ENCODE results near the gene USP15.

DNA sequence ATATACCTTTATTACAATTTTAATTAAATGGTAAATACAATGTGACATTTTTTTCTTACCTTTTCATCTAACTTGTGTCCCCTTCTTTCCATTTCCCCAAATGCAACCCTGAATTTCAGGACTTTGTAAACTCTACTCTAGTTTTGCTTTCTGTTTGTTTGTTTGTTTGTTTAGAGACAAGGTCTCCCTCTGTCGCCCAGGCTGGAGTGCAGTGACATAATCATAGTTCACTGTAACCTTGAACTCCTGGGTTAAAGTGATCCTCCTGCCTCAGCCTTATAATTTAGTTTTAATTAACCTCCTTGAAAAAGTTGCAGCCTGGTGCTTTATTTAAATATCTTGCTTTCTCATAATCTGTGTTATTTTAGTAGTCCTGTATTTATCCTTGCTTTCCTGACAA lies 147.4 kb downstream of the USP15 start:
- TF ChIP-seq, protein P1, sequence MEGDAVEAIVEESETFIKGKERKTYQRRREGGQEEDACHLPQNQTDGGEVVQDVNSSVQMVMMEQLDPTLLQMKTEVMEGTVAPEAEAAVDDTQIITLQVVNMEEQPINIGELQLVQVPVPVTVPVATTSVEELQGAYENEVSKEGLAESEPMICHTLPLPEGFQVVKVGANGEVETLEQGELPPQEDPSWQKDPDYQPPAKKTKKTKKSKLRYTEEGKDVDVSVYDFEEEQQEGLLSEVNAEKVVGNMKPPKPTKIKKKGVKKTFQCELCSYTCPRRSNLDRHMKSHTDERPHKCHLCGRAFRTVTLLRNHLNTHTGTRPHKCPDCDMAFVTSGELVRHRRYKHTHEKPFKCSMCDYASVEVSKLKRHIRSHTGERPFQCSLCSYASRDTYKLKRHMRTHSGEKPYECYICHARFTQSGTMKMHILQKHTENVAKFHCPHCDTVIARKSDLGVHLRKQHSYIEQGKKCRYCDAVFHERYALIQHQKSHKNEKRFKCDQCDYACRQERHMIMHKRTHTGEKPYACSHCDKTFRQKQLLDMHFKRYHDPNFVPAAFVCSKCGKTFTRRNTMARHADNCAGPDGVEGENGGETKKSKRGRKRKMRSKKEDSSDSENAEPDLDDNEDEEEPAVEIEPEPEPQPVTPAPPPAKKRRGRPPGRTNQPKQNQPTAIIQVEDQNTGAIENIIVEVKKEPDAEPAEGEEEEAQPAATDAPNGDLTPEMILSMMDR (IDR thresholded peaks at IDR 0.05): no peak
- TF ChIP-seq POLR2A (IDR thresholded peaks at IDR 0.05): no peak
- TF ChIP-seq POLR2AphosphoS5 (IDR thresholded peaks at IDR 0.05): no peak
- no peak for TF ChIP-seq EP300 (IDR thresholded peaks at IDR 0.05)

Data from stomach (tissue), 4 donors.